Activated naive CD4-positive, alpha-beta T cell treated with anti-CD3 and anti-CD28 coated beads, Interleukin-2, amount 50 U/mL, for 16 hours (primary cell): Measurements from ENCODE around the gene HCFC1R1.
"Not testable (repeated sequence)": the region's sequence is repeated elsewhere in the genome, so short reads cannot be mapped to it uniquely, and the experiment has no call there.

Experiments used
- DNase-seq: peaks from one replicate; pipeline ENCODE4 v3.0.0-alpha.2; 2020

The HCFC1R1 gene, protein sequence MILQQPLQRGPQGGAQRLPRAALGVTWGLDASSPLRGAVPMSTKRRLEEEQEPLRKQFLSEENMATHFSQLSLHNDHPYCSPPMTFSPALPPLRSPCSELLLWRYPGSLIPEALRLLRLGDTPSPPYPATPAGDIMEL

DNA sequence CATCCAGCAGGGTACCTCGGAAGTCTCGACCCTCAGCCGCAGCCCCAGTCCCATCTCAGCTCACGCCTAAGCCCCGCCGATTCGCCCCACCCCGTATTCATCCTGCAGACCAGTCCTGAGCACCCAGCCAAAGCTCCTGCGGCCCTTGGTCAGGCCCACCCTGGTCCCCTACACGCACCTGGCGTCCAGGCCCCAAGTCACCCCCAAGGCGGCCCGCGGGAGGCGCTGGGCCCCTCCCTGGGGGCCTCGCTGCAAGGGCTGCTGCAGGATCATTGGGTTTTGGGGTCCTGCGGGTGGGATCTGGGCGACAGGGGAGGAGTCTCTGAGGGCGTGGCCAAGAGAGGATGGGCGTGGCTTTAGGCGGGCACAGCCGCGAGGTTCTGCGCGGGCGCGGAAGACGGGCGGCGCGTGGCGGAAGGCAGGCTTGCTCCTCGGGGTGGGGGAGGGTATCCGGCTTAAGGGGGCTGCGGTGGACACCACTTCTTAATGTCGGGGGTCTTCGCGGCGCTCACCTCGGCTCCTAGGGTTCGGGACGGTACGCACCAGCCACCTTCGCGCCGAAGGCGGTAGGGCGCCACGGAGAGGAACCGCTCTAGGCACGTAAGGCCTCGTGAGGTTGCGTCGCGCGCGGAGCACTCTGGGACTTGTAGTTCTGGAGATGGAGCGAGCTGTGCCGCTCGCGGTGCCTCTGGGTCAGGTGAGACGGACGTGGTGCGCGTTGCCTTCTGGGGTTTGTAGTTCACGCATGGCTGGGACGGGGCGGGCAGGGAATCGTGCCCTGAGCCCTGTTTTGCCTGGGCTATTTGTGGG, at the start of gene HCFC1R1, which contains the start of gene THOC6:
Gene HCFC1R1 (minus strand): TSS at position 274 of the 810 bp plus-strand sequence. CDS start 1 bp downstream, at position 273.
Gene THOC6 (plus strand): TSS at position 367 of the 810 bp plus-strand sequence. CDS start 292 bp downstream, at position 659.
- DNase-seq = peak; percentile 96

DNA sequence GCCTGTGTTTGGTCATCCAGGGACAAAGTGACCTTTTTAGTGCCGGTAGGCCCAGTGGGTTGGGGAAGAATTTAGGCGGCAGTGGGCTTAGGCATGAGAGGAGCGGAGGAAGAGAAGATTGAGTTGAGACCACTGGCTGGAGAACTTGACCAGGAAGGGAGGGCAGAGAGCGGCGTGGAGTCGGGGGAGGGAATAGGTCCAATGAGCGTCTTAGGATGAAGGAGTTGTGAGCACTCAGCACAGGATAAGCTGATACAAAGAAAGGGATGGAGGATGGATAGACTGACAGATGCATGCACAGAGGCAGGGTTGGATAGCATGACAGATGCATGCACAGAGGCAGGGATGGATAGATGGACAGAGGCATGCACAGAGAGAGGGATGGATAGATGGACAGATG, 49.7 kb upstream of the HCFC1R1 start:
- DNase-seq = no peak

DNA sequence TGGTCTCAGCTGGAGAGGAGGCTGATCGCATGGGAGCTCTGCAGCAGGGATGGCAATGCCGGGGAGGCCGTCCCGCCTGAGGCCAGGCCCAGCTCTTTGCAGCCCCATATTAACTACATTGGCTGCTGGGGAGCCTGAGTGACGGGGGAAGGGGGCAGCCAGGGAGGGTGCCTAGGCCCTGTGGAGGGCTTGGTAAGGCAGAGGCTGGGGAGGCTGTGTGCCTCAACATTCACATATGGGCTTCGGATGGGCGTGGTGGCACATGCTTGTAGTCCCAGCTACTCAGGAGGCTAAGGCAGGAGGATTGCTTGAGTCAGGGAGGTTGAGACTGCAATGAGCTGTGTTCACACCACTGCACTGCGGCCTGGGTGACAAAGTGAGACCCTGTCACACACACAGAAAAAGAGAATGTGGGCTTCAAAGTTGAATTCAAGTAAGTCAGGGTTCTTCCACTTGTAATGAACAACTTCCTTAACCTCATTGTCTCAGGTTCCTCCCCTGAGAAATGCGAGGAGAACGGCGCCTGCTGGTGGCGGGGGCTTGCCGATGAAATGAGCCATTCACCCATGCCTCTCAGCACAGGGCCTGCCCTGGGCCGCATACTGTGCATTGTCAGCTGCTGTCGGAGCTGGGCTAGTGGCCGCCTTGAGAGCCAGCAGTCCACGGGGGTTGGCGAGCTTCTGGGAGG, 49.0 kb upstream of the HCFC1R1 start:
- not testable (repeated sequence) for DNase-seq

DNA sequence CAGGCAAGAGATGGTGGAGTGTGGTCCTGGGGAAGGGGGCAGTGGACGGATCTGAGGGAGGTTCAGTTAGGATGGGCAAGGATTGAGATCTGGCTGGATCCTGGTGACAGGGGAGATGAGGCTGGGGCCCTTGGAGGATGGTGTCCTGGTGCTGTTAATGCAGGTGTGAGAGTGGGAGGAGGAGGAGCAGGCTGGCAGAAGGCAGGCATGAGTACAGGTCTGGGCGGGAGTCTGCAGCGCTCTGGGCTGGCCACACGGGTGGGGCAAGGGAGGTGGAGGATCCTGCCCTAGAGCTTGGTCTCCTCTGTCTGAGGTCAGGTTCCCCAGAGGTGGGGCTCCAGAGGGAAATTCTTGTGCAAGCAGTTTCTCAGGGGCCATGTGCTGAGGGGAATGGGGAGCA, 48.4 kb upstream of the HCFC1R1 start:
- not testable (repeated sequence) for DNase-seq

DNA sequence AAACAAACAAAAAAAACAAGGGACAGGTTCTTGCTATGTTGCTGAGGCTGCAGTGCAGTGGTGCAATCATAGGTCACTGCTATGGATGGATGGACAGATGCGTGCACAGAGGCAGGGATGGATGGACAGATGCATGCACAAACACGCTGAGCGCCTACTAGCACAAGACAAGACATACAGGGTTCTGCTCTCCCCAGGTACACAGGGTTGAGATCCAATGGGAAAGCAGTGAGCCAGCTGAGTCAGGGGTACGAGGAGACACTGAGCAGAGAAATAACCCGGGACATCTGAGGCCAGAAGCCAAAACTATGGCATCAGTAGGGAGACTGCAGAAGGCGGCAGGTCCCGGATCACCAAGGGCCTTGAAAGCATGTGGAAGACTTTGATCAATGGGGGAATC, 47.9 kb upstream of the HCFC1R1 start:
- DNase-seq = no peak

DNA sequence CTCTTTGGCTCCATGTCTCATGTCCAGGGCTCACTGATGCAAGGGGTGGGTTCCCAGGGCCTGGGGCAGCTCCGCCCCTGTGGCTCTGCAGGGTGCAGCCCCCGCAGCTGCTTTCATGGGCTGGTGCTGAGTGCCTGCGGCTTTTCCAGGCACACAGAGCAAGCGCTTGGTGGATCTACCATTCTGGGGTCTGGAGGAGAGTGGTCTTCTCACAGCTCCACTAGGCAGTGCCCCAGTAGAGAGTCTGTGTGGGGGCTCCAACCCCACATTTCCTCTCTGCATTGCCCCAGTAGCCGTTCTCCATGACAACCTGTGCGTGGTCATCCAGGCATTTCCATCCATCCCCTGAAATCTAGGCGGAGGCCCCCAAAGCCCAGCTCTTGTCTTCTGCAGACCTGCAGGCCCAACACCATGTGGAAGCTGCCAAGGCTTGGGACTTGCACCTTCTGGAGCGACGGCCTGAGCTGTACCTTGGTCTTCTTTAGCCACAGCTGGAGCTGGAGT, 46.9 kb upstream of the HCFC1R1 start:
- no peak for DNase-seq

DNA sequence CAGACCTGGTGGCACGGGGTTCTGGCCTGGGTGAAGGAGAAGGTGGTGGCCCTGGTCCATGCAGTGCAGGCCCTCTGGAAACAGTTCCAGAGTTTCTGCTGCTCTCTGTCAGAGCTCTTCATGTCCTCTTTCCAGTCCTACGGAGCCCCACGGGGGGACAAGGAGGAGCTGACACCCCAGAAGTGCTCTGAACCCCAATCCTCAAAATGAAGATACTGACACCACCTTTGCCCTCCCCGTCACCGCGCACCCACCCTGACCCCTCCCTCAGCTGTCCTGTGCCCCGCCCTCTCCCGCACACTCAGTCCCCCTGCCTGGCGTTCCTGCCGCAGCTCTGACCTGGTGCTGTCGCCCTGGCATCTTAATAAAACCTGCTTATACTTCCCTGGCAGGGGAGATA, 45.4 kb upstream of the HCFC1R1 start:
- DNase-seq = not testable (repeated sequence)

DNA sequence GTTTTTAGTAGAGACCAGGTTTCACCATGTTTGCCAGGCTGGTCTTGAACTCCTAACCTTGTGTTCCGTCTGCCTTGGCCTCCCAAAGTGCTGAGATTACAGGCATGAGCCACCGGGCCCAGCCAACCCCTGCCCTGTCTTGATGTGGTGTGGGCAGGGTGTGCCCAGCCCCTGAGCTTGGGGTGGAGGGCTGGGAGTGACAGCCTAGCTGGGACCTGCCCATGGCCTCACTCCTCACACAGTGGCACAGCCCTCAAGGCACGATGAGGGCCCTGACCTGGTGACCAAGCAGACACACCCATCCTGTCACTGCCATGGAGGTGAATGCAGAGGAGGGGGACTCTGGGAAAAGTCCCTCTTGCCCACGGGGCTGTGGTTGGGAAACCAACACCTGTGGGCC, 44.7 kb upstream of the HCFC1R1 start:
- no peak for DNase-seq

DNA sequence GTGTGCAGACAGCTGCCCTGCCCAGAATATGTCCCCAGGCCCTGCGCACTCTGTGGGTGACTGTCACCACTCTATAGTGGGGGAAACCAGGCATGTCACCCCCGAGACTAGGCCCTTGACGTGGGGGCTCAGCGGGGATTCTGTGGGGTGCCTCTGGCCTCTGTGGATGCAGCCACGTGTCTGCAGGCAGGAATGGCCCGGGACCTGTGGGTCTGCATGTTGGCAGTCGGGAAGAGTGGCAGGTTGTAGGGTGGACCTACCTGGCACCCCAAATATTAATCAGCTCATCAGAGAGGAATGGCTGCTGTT, 42.7 kb upstream of the HCFC1R1 start:
- no peak for DNase-seq

DNA sequence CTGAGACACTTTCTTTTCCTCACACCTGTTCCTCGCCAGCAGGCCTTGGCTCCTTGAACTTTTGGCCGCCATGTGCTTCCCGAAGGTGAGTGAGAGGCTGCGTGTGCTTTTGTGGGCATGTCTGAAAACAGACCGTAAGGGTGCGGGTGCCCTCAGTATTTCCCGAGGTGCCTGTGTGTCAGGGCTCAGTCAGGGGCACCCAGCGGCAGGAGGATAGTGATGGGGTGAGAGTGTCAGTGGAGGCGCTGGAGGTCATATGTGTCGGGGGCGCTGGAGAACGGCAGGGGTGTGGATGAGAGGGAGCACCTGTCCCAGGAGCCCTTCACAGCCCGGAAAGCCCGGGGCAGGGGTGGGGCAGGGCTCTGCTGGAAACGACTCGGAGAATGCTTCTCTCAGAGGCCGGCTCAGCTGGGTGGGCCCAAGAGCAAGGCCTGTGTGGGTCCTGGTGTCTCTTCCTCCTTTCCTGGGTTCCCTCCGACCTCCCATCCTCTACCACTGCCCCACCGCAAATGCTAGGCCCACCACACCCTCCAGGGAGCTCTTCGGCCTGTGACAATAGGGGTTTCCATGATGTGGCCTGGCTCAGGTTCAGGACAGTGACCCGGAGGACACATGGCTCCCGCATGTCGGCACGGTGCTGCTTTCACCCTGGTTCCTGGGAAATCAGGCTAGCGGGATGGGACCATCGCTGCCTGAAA, 42.1 kb upstream of the HCFC1R1 start:
- DNase-seq = peak; percentile 50

DNA sequence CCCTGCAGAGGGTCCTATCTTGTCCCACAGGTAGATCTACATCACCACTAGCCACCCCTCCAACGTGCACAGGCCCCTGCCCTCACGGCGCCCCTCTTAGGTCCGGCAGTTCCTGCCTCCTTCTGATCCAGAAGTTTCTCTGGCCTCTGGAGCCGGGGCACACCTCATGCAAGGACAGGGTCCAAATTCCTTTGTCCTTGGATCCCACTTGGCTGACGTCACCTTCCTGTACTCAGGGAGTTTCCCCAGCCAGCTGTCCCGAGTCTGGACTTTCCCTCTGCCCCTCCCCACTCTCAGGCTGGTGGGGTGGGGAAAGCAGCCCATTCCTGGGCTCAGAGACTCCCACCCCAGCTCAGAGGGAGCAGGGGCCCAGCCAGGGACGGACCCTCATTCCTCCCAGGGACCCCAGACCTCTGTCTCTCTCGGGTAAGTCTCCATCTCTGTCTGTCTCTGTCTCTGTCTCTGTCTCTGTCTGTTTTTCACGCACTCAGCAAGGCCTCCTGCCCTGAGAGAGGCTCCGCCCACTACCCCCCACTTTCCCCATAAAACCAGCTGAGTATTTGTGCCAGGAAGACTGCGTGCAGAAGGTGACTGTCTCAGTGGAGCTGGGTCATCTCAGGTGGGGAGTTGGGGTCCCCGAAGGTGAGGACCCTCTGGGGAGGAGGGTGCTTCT, 41.5 kb upstream of the HCFC1R1 start, which contains the start of gene IL32:
Gene IL32 (plus strand): TSS at position 572 of the 673 bp plus-strand sequence. CDS start 172 bp downstream, outside the sequence.
- DNase-seq = peak; percentile 74

DNA sequence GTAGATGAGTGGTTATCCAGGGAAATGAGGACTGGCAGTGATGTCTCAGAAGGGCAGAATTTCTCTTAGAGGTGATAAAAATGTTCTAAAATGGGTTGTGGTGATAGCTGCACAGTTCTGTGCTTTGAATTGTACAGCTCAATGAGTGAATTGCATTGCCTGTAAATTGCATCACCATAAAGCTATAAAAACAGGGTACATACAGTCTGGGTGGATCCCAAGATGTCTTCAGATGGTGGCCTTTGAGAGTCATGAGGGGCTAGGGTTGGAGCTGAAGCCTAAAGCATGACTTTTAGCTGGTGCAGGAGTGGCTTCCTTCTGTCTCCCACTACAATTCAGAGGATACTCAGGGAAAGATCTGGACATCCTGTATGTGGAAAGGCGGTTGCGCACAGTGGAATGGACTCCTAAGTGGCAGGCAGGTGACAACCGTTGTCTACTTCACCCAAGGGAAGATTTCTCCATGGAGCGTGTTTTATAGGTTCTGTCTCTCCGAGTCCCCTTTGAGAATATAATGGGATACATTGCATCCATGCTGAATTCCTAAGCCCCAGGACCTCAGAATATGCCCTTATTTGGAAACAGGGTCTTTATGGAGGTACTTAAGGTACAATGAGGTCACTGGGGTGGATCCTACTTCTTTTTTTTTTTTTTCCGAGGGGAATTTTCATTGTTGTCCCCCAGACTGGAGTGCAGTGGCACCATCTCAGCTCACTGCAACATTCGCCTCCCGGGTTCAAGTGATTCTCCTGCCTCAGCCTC, 40.1 kb upstream of the HCFC1R1 start:
- DNase-seq = no peak

DNA sequence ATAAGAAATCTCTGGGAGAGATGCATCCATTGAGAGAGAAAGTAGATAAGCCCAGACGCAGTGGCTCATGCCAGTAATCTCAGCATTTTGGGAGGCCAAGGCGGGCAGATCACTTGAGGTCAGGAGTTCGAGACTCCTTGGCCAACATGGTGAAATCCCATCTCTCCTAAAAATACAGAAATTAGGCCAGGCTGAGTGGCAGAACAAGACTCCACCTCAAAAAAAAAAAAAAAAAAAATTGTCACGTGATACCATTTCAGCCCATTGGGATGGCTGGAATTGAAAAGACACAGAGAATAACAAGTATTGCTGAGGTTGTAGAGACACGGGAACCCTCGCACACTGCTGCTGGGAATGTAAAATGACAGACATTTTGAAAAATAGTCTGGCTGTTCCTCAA, 38.8 kb upstream of the HCFC1R1 start:
- DNase-seq = no peak

DNA sequence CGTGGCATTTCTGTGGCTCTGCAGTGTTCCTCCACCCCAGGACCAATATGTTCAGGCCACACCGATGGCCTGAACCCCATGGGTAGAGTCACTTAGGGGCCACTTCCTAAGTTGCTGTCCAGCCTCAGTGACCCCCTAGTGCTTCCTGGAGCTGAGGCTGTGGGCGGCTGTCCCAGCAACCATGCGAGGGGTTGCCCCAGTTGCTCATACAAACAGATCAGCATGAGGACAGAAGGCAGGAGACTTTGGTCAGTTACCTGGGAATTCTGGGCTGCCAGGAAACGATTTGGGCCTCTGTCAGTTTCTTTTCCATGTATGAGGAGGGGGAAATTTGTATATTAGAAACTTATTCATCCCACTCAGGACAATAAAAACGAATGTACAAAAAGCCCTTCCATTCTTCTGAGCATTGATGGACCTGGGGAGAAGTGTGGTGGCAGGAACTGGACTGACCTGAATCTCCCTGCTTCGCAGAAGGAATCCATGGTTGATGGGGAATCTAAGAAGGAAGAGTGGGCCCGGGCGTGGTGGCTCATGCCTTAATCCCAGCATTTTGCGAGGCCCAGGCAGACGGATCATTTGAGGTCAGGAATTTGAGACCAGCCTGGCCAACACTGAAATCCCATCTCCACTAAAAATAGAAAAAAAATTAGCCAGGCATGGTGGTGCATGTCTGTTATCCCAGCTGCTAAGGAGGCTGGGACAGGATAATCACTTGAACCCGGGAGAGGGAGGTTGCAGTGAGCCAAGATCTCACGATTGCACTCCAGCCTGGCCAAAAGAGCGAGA, 36.8 kb upstream of the HCFC1R1 start:
- no peak for DNase-seq

DNA sequence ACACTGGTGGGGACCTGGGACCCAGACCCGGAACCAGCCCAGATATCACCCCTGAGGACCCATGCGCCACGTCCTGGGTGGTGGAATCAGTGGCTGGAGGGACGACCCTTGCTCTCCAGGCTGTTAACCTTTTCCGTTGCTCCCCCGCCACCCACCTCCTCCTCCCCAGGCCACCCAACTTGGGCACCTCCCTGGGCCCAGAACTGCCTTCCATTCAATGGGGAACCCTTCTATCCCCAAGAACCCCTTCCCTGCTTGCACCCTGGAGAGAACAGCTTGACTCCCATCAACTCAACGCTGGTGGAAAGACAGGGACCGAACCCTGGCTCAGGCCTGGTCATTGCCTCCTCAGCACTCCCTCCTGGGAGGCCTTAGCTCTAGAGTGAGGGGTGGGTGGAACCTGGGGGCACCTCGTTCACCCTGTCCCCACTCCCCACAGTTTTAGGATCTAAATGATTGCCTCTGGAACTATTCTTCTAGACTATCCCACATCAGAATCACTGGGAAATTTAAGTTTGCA, 36.0 kb upstream of the HCFC1R1 start:
- no peak for DNase-seq

DNA sequence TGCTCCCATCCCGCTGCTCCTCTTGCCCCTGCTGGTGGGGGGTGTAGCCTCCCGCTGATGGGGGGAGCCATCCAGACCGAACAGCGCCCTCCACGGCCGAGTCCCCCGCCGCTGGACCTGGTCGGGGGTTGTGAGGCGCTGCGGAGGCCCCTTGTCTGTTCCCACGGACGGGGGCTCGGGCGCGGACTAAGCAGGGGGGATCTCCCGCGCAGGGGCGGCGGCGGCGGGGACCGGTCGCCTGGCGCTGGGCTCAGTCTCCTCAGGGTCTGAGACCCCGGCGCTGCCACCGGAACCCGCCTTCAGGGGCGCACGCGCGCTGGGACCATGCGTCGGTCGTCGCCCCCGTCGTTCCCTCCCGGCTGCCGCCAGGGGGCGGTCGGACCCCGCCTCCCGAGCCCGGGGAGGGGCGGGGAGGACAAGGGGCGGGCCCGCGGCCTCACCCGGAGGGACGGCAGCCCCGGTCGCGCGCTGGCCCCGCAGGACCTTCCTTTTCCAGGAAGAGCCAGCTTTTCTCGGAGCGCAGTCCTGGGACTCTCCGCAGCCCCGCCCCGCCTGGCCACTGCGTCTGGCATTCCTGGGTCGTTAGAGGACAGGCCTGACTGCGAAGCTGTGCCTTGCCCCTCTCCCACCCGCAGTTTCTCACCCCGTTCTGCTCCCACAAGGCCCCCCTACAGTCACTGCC, 35.4 kb upstream of the HCFC1R1 start:
- peak; percentile 86 for DNase-seq

DNA sequence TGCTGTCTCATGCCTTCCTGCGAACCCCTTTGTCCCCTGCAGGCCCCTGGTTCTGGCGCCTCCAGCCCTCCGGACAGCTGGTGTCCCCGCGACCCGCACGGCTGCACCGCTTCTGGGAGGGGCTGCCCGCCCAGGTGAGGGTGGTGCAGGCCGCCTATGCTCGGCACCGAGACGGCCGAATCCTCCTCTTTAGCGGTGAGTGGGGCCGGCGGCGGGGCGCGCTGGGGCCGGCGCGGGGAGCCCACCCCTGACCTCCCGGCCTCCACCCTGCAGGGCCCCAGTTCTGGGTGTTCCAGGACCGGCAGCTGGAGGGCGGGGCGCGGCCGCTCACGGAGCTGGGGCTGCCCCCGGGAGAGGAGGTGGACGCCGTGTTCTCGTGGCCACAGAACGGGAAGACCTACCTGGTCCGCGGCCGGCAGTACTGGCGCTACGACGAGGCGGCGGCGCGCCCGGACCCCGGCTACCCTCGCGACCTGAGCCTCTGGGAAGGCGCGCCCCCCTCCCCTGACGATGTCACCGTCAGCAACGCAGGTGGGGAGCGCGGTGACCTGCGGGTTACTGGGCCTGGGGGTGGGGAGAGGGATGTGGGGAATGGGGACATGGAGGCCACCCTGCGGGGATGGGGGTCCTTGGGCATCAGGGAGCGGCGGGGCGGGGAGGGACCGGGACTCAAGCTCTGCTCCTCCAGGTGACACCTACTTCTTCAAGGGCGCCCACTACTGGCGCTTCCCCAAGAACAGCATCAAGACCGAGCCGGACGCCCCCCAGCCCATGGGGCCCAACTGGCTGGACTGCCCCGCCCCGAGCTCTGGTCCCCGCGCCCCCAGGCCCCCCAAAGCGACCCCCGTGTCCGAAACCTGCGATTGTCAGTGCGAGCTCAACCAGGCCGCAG, 34.6 kb upstream of the HCFC1R1 start:
- peak; percentile 56 for DNase-seq

DNA sequence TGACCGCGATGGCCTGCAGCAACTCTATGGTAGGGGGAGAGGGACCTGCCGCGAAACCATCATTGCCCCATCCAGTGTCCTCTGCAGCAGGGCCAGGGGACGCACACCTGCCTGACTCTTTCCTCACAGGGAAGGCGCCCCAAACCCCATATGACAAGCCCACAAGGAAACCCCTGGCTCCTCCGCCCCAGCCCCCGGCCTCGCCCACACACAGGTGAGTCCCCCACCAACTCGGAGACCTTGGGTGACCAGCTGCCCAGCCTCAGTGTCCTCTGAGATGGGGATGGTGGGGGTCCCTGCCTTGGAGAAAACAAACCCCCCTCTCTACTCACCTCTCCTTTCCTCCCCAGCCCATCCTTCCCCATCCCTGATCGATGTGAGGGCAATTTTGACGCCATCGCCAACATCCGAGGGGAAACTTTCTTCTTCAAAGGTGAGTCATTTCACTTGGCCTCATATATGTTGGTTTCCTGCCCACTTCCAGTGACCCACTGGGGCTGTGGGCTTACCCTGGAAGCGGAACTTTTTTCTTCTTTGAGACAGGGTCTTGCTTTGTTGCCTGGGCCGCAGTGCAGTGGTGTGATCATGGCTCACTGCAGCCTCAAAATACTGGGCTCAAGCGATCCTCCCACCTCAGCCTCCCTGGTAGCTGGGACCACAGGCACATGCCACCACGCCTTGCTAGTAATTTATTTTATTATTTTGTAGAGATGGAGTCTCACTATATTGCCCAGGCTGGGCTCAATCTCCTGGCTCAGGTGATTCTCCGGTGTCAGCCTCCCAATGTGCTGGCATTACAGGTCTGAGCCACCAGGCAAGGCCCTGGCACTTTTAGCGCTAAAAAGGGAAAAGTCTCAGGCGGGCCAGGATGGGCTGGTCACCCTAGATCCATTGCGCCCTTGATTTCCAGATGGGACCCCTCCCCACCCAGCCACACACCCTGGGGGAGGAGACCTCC, 33.7 kb upstream of the HCFC1R1 start:
- no peak for DNase-seq
